Activated T-helper 9 cell treated with anti-CD3 and anti-CD28 coated beads, Interleukin-2, amount 50 U/mL, for 16 hours (primary cell): Measurements from ENCODE around the gene LACRT.

Experiments
- DNase-seq: peaks from one replicate; pipeline ENCODE4 v3.0.0-alpha.2; 2020; ENCODE audit warnings: low read depth

Gene LACRT

DNA sequence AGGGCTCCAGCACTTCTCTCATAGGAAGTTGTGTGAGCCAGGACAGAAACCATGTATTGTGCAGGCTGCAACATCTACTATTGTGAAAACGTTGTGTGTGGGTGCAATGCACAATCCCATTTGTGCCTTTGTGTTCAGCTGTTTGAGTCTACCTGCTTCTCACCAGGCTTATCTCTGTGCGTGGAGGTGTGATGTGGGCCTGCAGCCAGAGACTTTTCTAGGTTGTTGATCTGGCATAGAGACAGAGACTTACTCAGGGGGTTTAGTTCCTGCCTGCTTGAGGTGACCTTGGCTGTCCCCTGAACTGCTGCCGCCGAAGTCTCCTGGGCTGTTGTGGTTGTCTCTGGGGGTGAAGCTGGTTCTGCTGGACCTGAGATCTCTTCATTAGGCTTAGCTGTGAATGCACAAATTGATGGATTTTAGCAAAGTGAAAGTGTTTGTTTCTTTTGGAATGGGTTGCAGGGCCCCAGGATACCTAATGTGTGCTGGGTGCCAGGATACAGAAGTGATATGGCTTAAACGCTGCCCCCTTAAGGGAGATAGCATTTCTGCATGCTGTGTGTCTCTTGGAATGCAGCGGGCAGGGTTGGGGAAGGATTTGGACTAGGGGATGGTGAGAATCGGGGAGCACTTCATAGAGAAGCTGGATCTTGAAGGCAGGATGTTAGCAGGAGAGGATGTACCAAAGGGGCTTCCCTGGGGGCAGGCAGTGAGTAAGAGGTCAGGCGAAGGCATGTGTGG, 2.5 kb downstream of the LACRT start:
- no peak for DNase-seq

DNA sequence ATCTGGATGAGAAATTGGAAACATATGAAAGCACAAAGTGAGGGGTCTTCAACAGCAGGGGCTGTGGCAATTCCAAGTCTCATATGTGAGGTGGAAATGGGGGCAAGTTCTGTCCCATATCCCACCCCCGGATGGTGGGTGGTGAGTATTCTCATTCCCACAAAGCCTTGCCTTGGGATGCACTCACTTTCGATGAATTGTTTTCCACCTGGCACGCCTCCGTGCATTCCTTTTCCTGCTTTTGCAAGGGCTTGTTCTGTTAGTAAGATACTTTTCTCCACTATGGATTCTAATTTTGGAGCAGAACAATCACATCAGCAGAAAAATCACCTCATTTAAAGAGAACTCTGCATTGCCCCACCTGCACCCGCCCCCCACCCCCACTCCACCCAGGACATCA, 3.1 kb downstream of the LACRT start:
- no peak for DNase-seq

GRCh38 chr12:54629925-54630324, 4.8 kb downstream of the LACRT start:
- no peak for DNase-seq

DNA sequence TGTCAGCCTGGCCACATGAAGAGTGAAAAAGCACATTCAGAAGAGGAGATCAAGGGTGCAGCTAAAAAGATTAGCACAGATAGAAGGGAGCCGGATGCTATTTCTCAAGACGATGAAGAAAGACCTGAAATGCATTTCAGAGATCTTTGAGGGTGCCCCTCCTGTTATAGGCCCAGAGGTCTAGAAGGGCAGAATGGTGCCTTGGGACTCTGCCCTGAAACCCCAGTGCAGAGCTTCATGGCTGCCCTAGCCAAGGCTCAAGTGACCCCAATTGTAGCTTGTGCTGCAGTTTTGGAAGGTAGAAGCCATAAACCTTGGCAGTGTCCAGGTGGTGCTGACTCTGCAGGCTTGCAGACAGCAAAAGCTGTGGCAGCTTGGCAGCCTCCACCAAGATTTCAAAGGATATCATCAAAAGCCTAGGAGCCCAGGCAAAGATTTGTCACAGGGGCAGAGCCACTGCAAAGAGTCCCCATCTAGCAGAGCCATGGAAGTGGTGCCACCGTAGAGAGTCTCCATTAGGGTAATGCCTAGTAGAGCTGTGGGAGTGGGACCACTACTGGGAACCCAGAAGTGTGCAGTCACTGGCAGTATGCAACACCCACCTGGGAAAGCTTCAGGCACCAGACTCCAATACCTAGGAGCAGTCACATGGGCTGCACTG, 6.4 kb downstream of the LACRT start:
- DNase-seq, result no peak

GRCh38 chr12:54627304-54627703, 7.4 kb downstream of the LACRT start:
- no peak for DNase-seq

DNA sequence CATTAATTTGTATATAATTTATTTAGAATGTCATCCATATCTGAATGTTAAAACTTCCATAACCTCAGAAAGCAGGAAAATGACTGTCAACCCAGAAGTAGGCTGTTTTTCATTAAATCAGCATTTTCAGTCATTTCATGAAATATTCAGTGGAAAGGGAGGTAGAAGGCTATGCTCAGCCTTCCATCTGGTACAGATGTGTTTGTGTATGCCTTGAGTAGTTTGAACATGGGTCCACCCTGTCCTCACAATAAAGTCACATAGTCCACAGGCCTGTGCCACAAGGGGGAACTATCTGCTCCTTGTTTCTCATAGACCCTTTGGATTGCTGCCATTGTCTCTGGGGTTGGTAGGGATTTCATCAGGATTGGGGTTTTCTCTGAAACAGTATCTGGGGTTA, 9.1 kb downstream of the LACRT start:
- no peak for DNase-seq

GRCh38 chr12:54624315-54625279, 10.1 kb downstream of the LACRT start:
- DNase-seq, result no peak

DNA sequence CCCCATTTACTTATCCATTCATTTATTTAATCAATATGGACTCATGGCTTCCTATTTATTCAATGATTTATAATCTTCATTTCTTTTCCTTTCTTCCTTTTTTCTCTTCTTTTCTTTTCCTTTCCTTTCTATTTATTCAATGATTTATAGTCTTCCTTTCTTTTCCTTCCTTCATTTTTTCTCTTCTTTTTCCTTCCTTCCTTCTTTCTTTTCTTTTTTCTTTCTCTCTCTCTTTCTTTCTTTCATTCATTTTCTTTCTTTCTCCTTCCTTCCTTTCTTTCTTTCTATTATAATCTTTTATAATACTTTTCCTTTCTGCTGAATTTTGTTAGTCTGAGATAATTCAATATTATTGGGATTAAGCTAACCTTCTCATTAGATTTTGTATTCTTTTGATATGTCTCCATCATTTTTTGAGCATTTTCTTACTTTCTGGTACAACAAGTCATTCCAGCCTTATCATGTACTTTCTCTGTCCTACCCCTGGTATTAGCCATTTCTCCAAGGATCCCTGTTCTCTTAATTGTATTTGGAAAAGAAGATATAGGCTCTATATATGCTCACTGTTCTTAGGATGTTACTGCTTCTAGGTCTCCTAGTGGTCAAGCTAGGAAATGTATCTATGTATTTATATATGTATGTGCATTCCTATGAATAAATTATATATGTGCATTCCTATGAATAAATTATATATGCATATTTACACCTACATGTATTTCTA, 12.1 kb downstream of the LACRT start:
- no peak for DNase-seq

GRCh38 chr12:54616933-54617680, 17.6 kb downstream of the LACRT start:
- no peak for DNase-seq

GRCh38 chr12:54612225-54612750, 22.4 kb downstream of the LACRT start:
- no peak for DNase-seq

DNA sequence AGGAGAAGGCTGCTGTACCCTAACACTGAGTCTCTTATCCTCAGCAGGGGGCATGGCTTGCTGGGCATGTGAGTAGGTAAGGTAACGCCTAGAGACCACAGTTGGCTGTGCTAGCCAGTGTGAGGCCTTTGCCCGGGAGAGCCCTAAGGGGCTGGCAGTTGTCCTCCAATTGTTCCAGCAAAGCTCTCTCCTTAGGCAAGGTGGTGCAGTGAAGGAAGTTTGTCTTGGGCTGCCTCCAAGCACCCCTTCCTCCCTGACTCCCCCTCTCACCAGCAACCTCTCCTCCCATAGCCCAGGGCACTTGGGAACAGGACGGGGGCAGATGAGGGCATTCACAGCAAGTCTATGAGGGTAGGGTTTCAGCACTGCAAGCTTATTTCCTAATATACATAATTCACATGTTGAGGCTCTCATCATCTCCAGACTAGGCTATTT, 23.0 kb downstream of the LACRT start:
- DNase-seq, result no peak

DNA sequence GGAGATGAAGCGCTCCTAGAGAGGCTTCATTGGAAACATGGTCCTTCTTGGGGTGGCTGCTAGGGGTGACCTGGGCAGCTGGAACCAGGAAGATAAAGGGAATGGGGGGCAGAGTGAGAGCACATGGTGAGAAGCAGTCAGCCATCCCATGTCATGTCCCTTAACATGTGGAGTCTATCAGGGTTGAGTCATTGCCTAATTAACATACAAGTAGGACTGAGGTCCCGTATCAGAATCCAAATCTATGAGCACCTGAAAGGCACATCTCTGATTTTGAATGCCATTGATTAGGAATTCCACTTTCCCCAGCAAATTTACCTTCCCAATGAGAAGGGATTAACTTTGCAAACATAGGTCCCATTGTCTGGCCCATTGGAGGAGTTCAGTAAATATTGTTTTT, 25.9 kb downstream of the LACRT start:
- no peak for DNase-seq

GRCh38 chr12:54608156-54608555, 26.5 kb downstream of the LACRT start:
- DNase-seq, result no peak

- no peak for DNase-seq
Observed at GRCh38 chr12:54606556-54606955, 28.1 kb downstream of the LACRT start.

DNA sequence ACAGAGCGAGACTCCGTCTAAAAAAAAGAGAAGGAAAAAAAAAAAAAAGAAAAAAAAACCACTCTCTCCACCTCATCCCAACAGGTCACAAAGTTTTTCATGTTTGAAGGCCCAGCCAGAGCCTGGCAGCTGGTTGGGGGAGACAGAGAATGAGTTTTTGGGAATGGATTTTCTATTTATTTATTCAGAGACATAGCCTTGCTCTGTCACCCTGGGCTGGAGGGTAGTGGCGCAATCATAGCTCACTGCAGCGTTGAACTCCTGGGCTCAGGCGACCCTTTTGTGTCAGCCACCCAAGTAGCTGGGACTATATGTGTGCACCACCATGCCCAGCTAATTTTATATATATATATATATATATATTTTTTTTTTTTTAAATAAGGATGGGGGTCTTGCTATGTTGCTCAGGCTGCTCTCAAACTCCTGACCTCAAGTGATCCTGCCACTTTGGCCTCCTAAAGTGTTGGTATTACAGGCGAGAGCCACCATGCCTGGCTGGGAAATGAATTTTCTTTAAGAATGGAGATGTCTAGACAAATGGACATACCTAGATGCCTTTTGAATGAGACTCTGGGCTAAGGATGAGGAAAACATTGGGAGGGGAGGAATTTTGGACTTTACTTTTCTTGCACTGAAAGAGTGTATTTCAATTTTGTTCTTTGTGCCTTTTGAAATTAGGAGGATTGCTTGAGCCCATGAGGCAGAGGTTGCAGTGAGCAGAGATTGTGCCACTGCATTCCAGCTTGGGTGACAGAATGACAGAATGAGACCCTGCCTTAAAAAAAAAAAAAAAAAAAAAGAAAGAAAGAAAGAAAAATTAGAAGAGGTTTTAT, 29.3 kb downstream of the LACRT start:
- no peak for DNase-seq

DNA sequence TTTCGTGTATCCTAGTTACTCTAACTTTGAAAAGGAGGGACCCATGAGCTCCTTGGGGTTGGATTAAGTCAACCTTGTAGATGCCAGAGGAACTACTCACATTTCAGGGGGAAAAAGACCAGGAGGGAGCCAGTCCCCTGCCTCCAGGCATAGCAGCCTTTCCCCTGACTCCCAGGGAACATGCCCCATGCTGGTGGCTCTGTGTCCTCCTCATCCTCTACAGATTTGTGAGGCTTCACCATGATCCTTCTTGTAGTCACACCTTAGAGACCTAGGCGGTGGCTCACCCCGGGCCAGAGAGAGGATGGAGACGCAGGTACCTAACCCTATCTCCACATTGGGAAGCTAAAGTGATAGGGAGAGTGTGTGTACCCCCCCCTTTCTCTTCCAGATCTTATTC, 30.3 kb downstream of the LACRT start:
- DNase-seq, result no peak

- no peak for DNase-seq
Observed at GRCh38 chr12:54603872-54604271, 30.8 kb downstream of the LACRT start.

- peak; percentile 33 for DNase-seq
Observed at GRCh38 chr12:54603173-54603814, 31.4 kb downstream of the LACRT start.

- DNase-seq, result no peak
Observed at GRCh38 chr12:54602661-54603060, 32.0 kb downstream of the LACRT start.

- no peak for DNase-seq
Observed at GRCh38 chr12:54601841-54602240, 32.9 kb downstream of the LACRT start.
